TTC549 (cell line): ENCODE results near the gene OAS2.
A peak's percentile ranks its signal among the peaks of the same experiment; 100 is the strongest.

Experiments
- FAIRE-seq: peaks from 2 replicates; lab custom pipeline; 2012; peaks lifted over from hg19 to GRCh38; lab: Jason Lieb, UNC

Gene OAS2

DNA sequence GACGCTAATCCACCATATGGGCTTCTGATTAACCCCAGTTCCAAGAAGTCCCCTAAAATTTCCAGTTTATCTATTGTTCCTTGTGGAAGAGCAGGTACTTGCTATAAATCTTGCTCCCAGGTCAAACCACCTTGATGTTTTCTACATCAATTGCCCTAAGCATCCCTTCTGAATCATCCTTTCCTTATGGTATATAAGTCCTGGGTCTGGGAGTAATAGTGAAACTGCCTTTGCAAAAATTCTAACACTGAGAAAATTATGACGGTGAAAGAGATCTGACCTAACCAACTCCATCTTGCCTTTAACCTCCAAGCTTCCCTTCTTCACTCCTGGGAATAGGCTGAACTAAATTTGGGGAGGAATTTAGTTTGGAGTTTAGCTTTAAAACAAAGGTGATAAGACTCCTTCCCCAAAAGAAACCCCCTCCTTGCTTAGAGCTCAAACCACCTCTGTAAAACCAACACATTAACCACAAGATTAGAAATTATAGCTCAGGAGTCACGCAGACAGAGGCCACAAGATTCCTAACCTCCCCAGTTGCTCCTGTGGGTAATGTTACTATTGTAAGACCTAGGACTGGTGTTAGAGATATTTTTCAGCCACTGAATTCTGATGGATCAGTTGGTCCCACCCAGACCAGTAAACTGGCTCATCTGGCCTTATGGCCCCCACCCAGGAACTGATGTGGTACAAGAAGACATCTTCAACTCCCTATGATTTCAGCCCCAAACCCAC, 44.4 kb downstream of the OAS2 start:
- no peak for FAIRE-seq

- FAIRE-seq = no peak
Observed at GRCh38 chr12:113027726-113028125, 49.4 kb downstream of the OAS2 start.

DNA sequence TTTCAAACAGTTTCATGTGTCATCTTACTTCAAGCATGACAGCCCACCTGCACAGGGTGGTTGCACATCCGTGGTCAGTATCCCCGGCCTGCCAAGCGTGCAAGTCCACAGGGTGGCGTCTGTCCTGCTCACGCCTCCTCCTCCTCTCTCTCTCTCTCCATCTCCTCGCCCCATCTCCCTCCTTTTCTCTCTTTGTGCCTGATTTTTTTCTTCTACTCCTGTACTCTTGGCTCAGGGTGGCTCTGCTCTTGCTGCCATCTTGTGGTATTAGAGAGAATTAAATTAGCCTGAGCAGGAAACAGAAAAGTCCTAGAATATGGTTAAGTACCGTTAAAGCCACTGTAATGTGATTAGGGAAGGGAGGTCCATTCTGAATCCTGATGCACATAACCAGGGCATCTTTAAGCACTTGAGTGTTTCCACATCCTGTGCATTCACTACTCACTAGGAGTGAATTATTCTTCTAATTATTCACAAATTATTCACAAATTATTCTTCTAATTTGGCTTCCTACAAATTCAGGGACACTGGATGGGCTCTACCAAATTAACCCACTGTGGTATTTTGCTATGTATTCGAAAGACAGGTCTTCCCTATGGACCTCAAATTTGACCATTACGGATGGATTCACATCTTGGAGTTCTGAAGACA, 52.7 kb downstream of the OAS2 start:
- peak; percentile 64 for FAIRE-seq

DNA sequence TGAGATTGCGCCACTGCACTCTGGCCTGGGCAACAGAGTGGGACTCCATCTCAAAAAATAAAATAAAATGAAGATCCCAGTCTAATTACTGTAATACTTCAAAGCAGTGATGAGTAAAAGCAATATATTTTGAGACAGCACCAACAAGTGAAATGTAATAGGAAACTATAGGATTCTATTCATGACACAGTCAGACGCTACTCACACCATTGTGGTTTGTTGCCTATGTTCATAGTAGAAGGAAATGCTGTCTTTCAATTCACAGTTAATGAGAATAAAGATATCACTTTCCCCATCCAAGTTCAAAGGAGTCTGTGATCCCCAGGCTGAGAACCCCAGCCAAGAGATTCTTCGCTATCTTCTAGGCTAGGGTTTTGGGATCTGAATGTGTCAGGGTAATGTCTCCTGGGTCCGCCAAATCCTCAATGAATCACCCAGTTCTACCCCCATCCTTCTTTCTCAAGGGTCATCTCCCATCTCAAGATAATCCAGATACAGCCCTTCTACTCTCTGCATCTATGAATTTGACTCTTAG, 61.7 kb downstream of the OAS2 start:
- FAIRE-seq = no peak

GRCh38 chr12:113040722-113041171, 62.4 kb downstream of the OAS2 start:
- FAIRE-seq = no peak

DNA sequence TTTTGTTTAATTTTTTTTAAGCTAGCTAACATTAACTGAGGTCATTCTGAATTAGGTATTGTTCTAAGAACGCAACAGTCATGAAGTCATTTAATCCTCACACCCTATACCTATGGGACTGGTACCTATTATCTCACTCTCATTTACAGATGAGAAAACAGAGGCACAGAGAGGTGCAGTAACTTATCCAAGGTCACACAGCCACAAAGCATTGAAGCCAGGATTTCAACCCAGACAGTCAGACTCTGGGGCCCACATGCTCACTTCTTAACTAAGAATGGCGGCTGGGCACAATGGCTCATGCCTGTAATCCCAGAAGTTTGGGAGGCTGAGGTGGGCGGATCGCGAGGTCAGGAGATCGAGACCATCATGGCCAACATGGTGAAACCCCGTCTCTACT, 63.2 kb downstream of the OAS2 start:
- FAIRE-seq = no peak

- no peak for FAIRE-seq
Observed at GRCh38 chr12:113043240-113043639, 64.9 kb downstream of the OAS2 start.

DNA sequence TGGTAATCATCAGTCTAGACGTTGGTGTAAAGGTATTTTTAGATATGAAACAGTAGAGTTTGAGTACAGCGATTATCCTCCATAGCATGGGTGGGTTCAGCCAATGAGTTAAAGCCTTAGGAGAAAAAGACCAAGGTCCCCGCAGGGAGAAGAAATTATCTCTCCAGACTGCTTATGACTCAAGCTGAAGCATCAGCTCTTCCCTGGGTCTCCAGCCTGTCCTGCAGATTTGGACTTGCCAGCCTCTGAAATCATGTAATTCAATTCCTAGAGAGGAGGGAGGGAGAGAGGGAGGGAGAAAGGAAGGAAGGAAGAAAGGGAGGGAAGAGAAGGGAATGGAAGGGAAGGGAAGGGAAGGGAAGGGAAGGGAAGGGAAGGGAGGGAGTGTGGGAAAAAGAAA, 66.2 kb downstream of the OAS2 start:
- no peak for FAIRE-seq

DNA sequence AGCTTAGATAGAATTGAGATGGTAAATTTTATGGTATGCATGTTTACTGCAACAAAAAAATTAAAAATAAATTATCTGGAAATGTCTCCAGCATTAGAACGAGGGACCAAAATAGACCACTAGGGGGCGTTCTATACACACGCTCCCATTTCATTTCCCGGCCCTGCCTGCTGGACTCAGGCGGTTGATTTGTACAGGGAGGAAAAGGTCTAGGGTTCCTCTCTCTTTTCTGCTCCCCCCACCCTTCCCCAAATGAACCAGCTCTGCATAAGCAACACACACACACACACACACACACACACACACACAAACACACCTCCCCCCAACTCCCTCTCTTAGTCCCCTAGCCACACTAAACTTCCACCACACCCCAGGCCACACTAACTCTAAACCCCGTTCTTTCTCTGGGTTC, 70.4 kb downstream of the OAS2 start:
- no peak for FAIRE-seq

- no peak for FAIRE-seq
Observed at GRCh38 chr12:113049976-113050742, 71.8 kb downstream of the OAS2 start.

- no peak for FAIRE-seq
Observed at GRCh38 chr12:113050795-113051194, 72.5 kb downstream of the OAS2 start.

- FAIRE-seq = no peak
Observed at GRCh38 chr12:113051759-113052158, 73.4 kb downstream of the OAS2 start.

DNA sequence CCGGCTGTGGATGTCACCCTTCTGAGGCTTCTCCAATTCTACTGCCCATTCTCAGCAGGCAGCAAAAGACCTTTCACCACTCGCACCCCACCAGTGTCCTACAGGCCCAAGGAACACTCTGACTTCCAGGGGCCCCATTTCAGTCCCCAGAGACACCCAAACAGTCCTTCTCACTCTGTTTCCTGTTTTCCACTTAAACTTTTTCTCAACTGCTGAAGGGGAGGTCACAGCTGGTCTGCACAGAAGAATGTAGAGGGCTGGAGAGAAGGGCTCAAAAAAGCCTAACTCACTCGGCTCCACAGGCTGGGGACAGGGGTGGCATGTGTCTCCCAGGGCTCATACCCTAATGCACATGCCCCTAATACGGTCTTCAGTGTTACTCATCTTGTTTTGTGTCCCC, 74.0 kb downstream of the OAS2 start:
- FAIRE-seq = no peak

GRCh38 chr12:113054948-113055486, 76.7 kb downstream of the OAS2 start:
- FAIRE-seq = no peak

DNA sequence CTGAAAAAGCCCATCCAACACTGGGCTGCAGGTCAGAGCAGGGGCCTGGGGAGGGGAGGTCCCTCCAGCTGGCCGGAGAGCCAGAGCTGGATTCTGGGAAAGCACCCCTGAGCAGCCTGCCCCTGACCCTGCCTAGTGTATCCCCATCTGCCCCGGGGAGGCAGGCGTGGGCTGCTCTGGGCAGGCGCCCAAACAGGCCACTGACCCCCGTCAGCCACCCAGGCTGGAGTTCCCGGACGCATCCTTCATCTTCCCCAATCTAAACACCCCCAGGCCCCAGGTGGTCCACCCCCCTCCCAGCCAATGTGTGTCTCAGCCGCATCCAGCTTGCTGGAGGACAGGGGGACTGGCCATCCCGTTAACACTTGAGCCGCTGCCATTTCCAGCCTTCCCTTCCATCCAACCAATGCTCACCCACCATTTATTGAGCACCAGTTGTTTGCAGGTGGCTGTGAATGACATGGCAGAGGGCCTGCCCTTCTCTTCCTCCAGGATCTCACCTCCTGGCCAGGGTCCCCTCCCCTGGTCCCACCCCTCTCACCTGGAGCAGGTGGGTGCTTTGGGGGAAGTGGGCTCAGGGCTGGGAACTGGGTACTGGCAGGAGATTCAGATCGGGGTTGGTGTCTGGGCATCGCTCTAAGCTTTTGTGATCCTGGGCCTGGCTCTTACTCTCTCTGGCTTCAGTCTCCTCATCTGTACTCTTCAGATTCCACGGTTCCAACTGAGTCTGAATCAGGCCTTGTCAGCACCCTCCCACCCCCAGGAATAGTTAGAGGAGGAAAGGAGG, 77.5 kb downstream of the OAS2 start:
- FAIRE-seq = no peak

- no peak for FAIRE-seq
Observed at GRCh38 chr12:113056381-113056630, 78.0 kb downstream of the OAS2 start.

- no peak for FAIRE-seq
Observed at GRCh38 chr12:113056631-113057488, 78.5 kb downstream of the OAS2 start, which contains the start of gene DTX1. Gene DTX1, plus strand, starts transcription at chr12:113056730. Its CDS starts 1,463 bp downstream, at chr12:113058193.

DNA sequence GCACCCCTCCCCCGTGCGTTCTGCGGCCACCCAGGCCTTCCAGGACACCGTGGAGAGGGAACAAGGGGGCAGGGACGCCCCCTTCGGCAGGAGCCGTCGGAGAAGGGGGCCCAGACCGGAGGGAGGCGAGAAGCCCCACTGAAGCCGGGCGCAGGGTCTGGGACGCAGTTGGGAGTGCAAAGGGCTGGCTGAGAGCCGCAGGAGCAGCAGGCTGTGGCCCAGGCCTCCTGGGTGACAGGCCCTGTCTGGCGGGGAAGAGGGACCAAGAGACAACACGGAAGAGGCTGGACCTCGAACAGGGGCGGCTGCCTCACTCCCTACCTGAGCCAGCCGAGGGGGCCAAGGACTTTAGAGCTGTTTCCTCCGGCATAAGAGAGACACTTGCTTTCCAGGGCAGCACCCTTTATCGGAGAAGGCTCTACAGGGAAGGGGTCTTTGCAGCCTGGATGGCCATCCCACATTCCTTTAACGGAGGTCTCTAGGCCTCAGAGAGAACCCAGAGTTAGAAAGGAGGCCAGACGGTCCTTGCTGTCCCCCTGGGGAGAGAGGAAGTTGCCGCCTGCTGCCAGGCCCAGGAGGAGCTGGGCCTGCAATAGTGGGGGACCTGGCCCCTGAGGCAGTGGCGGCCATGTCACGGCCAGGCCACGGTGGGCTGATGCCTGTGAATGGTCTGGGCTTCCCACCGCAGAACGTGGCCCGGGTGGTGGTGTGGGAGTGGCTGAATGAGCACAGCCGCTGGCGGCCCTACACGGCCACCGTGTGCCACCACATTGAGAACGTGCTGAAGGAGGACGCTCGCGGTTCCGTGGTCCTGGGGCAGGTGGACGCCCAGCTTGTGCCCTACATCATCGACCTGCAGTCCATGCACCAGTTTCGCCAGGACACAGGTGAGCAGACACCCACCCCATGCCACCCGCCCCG, 79.5 kb downstream of the OAS2 start:
- FAIRE-seq = no peak

GRCh38 chr12:113058553-113058952, 80.2 kb downstream of the OAS2 start:
- no peak for FAIRE-seq

- FAIRE-seq = no peak
Observed at GRCh38 chr12:113059071-113059595, 80.8 kb downstream of the OAS2 start.
